ENCODE measurements around the gene RPS14.
A peak's percentile ranks its signal among the peaks of the same experiment; 100 is the strongest.
"Not testable (repeated sequence)": the region's sequence is repeated elsewhere in the genome, so short reads cannot be mapped to it uniquely, and the experiment has no call there.

Gene RPS14

GRCh38 chr5:150476568-150476967 is 27.0 kb upstream of the RPS14 start:
- DNase-seq, result not testable (repeated sequence)

- no peak for DNase-seq
Measured at GRCh38 chr5:150473673-150474358, 24.3 kb upstream of the RPS14 start.

GRCh38 chr5:150469718-150470469 is 20.4 kb upstream of the RPS14 start:
- DNase-seq, result no peak

GRCh38 chr5:150468206-150468605 is 18.7 kb upstream of the RPS14 start:
- no peak for DNase-seq

GRCh38 chr5:150465927-150466326 is 16.4 kb upstream of the RPS14 start:
- DNase-seq, result no peak

- DNase-seq, result no peak
Measured at GRCh38 chr5:150464554-150465012, 15.0 kb upstream of the RPS14 start.

- DNase-seq, result no peak
Measured at GRCh38 chr5:150461231-150461630, 11.7 kb upstream of the RPS14 start.

GRCh38 chr5:150460781-150461180 is 11.2 kb upstream of the RPS14 start:
- no peak for DNase-seq

GRCh38 chr5:150458802-150459557 is 9.4 kb upstream of the RPS14 start:
- DNase-seq, result peak; percentile 23

- DNase-seq, result no peak
Measured at GRCh38 chr5:150457562-150458240, 8.2 kb upstream of the RPS14 start.

GRCh38 chr5:150457121-150457520 is 7.6 kb upstream of the RPS14 start:
- DNase-seq, result no peak

- DNase-seq, result no peak
Measured at GRCh38 chr5:150454492-150455229, 5.1 kb upstream of the RPS14 start.

GRCh38 chr5:150454027-150454426 is 4.5 kb upstream of the RPS14 start:
- not testable (repeated sequence) for DNase-seq

- DNase-seq, result no peak
Measured at GRCh38 chr5:150452914-150453313, 3.4 kb upstream of the RPS14 start.

- no peak for DNase-seq
Measured at GRCh38 chr5:150451594-150451993, 2.1 kb upstream of the RPS14 start.

- DNase-seq, result peak; percentile 51
Measured at GRCh38 chr5:150448952-150449516, 505 bp downstream of the RPS14 start.

- no peak for DNase-seq
Measured at GRCh38 chr5:150448334-150448733, 1.2 kb downstream of the RPS14 start.

GRCh38 chr5:150447188-150447587 is 2.4 kb downstream of the RPS14 start:
- DNase-seq, result no peak

- DNase-seq, result no peak
Measured at GRCh38 chr5:150446583-150446982, 3.0 kb downstream of the RPS14 start.

- no peak for DNase-seq
Measured at GRCh38 chr5:150446088-150446487, 3.5 kb downstream of the RPS14 start.

- no peak for DNase-seq
Measured at GRCh38 chr5:150444770-150445169, 4.8 kb downstream of the RPS14 start.
